Measurements from ENCODE around the gene IPO8. TPM values are rescaled to one million over a fixed set of nuclear protein-coding genes. Genes with fewer than 3 reads are reported as not detected.

The IPO8 gene
- total RNA-seq, result 8.3 and 16.9 TPM in 2 replicates

DNA sequence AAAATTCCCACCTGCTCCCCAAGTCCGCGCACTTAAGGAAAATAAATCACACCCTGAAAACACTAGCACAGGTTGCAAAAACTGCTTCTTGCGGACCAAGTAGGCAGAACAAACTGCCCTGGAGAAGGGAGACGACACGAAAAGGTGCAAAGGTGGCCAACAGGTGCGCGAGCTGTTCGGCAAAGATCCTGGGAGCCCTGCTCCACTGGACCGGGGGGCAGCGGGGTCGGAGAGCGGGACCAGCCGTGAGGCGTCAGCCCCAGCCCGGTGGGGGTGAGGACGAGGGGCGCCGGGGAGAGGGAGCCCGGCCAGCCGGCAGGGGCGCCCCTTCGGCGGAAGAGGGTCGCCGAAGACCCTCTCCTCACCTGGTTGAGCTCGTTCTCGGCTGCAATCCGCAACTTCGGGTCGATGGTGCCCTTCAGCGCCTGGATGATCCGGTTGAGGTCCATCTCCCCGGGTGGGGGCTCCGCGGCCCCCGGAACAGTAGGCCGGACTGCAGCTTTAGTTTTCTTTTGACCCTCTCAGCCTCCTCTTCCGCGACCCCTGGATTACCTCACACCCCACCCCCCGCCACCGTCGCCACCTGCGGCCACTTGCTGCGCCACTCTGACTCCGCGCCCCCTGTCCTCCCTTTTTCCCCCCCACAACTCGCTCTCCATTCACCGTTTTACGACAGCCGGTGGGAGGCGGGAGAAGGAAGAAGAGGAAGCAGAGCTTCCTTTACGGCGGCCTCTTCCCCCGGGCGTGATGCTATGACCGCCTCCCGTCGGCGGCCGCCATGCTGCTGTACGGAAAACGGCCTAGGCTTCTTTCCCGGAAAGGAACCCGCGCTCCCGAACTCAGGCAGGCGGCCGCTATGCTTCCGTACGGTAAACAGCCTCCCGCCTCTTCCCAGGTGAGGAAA is at the start of gene IPO8:
Gene IPO8, minus strand, starts transcription at position 671 of the 904 bp plus-strand sequence. Its CDS starts 222 bp downstream, at position 449.

Other genes starting within 250 kb of the IPO8 start
- gene CAPRIN2, start 59.1 kb upstream of the IPO8 start, total RNA-seq, result 17.2 and 26.7 TPM in 2 replicates
- gene TSPAN11, start 230.9 kb upstream of the IPO8 start, total RNA-seq, result 0.14 TPM in 1 of 2 replicates, not detected in the other

All from airway epithelial cell (primary cell).